OCI-LY7 (cell line): ENCODE results near the gene NHLRC2. TPM values are rescaled to one million over a fixed set of nuclear protein-coding genes. Genes with fewer than 3 reads are reported as not detected.

Source experiments
- BruUV-seq: library from RNA; stranded (reverse); fragments of 400-500 nt; replicated peaks from 2 replicates; lab custom pipeline; 2021; lab: Mats Ljungman, UMichigan
- CTCF ChIA-PET: fragments of 300-600 bp; sonication (Branson Sonifier 250); formaldehyde crosslinking; loops from one replicate; lab custom pipeline; 2022; ENCODE audit warnings: antibody characterized with exemption; ENCODE audit not compliant: unreplicated experiment; lab: Charles Lee
- POLR2A ChIA-PET: fragments of 300-600 bp; sonication (Branson Sonifier 250); formaldehyde crosslinking; loops from one replicate; lab custom pipeline; 2022; ENCODE audit warnings: antibody characterized with exemption; lab: Charles Lee
- DNase-seq: peaks from one replicate; pipeline ENCODE4 v3.0.0-alpha.2; 2015; ENCODE audit warnings: low spot score
- H2AFZ ChIP-seq: fragments of 200-600 bp; sonication (generic), shearing (Covaris generic); 2 replicates; pipeline ENCODE4 v1.6.1; 2014; ENCODE audit warnings: mild to moderate bottlenecking, antibody characterized with exemption, low read length, moderate library complexity
- H3K27ac ChIP-seq: fragments of 200-600 bp; sonication (generic); 2 replicates; pipeline ENCODE4 v1.5.1; 2014; ENCODE audit warnings: mixed run types, low read depth, mild to moderate bottlenecking, moderate library complexity, low read length, inconsistent platforms; ENCODE audit not compliant: poor library complexity, severe bottlenecking
- H3K36me3 ChIP-seq: fragments of 200-600 bp; sonication (generic); 2 replicates; pipeline ENCODE4 v1.6.1; 2014; ENCODE audit warnings: mild to moderate bottlenecking, antibody characterized with exemption, low read length, moderate library complexity, mixed read lengths; ENCODE audit not compliant: insufficient read depth
- H3K4me1 ChIP-seq: fragments of 200-600 bp; sonication (generic); 2 replicates; pipeline ENCODE4 v1.5.1; 2014; ENCODE audit warnings: mild to moderate bottlenecking, low read length; ENCODE audit not compliant: insufficient read depth, poor library complexity, severe bottlenecking
- H3K4me2 ChIP-seq: fragments of 200-600 bp; sonication (generic); 2 replicates; pipeline ENCODE4 v1.6.1; 2014; ENCODE audit warnings: mild to moderate bottlenecking, low read length
- H3K4me3 ChIP-seq: fragments of 200-600 bp; sonication (generic); 2 replicates; pipeline ENCODE4 v1.5.1; 2014; ENCODE audit warnings: mild to moderate bottlenecking, low read depth, low read length; ENCODE audit not compliant: poor library complexity, severe bottlenecking
- H3K79me2 ChIP-seq: fragments of 200-600 bp; sonication (generic); 2 replicates; pipeline ENCODE4 v1.6.1; 2016; ENCODE audit warnings: low read depth, mild to moderate bottlenecking, low read length, moderate library complexity, mixed read lengths; ENCODE audit not compliant: insufficient read depth
- H3K9me2 ChIP-seq: fragments of 200-600 bp; sonication (generic); 2 replicates; pipeline ENCODE4 v1.6.1; 2016; ENCODE audit warnings: mild to moderate bottlenecking, low read length, mixed read lengths; ENCODE audit not compliant: insufficient read depth
- H3K9me3 ChIP-seq: fragments of 200-600 bp; sonication (generic); 2 replicates; pipeline ENCODE4 v1.6.1; 2014; ENCODE audit warnings: mild to moderate bottlenecking, mixed run types, low read length, mixed read lengths
- H4K20me1 ChIP-seq: fragments of 200-600 bp; sonication (generic); 2 replicates; pipeline ENCODE4 v1.6.1; 2014; ENCODE audit warnings: mild to moderate bottlenecking, antibody characterized with exemption, low read length, moderate library complexity, mixed read lengths; ENCODE audit not compliant: insufficient read depth
- EZH2phosphoT487 ChIP-seq: fragments of 200-600 bp; sonication (generic); IDR thresholded peaks from 2 replicates; pipeline ENCODE4 v1.6.1; 2018; ENCODE audit warnings: low read depth, borderline replicate concordance, mild to moderate bottlenecking, mixed run types, antibody characterized with exemption, low read length, moderate library complexity, mixed read lengths
- intact Hi-C: fragments of 100-400 bp; cut with micrococcal nuclease; formaldehyde crosslinking; loops from one replicate; pipeline ENCODE4 v1.10.0; 2022; ENCODE audit not compliant: unreplicated experiment
- total RNA-seq, 2 experiments: library from RNA; depleted of rRNA in 1 of 2; stranded (reverse); fragments of >200 nt in 1 of 2; shearing (Covaris generic) in 1 of 2; gene quantifications; 2 replicates each; pipeline ENCODE4 v1.2.3, GENCODE V29; 2014 to 2022
- TF ChIP-seq, protein P1 (sequence below): fragments of 200-600 bp; sonication (generic); conservative IDR thresholded peaks from 2 replicates; pipeline ENCODE4 v1.5.1; 2014; ENCODE audit warnings: mild to moderate bottlenecking, antibody characterized with exemption, low read length, moderate library complexity, mixed read lengths

Gene NHLRC2
- total RNA-seq, 2 experiments from 2014 or later = 28.6 to 44.5 TPM

DNA sequence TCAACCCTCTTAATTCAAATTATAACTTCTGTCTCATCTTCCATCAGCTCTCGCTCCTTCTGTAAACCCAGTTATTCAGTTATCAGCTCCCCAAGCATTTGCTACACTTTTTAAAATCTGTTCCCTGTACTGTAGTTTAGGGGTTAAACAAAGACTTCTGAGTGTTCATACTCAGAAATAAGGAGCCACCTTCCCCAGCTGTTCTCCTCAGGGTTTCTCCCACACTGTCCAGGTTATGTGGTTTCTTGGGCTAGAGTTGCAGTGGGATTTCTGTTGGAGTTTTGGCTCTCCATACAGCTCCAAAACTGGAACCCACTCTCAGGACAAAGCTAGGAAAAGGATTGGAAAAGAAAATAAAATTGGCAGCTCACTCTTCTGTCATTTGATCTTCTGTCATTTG is 20.8 kb downstream of the NHLRC2 start:
- CTCF ChIA-PET = no interaction called here

DNA sequence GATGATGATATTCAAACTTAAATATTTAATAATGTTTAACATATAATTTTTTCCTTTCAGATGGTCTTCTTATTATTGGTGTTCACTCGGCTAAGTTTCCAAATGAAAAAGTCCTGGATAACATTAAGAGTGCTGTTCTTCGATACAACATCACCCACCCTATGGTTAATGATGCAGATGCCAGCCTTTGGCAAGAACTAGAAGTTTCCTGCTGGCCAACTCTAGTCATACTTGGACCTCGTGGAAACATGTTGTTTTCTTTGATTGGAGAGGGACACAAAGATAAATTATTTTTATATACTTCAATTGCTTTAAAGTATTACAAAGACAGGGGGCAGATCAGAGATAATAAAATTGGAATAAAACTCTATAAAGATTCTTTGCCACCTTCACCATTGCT is 22.0 kb downstream of the NHLRC2 start:
- POLR2A ChIA-PET = interaction anchor here (1.4 kb wide), 1 partner anchor 19 kb away, joined by 3 read pairs; no protein-coding TSS in a partner anchor
- BruUV-seq = no TSS peak
- no peak overlapping the region for H3K27ac ChIP-seq

More for the DNA sequence above, 20.8 kb downstream of the NHLRC2 start:
- TF ChIP-seq, protein P1, sequence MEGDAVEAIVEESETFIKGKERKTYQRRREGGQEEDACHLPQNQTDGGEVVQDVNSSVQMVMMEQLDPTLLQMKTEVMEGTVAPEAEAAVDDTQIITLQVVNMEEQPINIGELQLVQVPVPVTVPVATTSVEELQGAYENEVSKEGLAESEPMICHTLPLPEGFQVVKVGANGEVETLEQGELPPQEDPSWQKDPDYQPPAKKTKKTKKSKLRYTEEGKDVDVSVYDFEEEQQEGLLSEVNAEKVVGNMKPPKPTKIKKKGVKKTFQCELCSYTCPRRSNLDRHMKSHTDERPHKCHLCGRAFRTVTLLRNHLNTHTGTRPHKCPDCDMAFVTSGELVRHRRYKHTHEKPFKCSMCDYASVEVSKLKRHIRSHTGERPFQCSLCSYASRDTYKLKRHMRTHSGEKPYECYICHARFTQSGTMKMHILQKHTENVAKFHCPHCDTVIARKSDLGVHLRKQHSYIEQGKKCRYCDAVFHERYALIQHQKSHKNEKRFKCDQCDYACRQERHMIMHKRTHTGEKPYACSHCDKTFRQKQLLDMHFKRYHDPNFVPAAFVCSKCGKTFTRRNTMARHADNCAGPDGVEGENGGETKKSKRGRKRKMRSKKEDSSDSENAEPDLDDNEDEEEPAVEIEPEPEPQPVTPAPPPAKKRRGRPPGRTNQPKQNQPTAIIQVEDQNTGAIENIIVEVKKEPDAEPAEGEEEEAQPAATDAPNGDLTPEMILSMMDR = no peak
- no peak for TF ChIP-seq EZH2phosphoT487
- no TSS peak for BruUV-seq
- H3K4me2 ChIP-seq = no peak overlapping the region
- peaks cover 53% of the 10 kb centered on the region for H3K79me2 ChIP-seq
- no peaks in the 10 kb centered on the region for H3K9me2 ChIP-seq
- H3K4me1 ChIP-seq = peaks cover 9% of the 10 kb centered on the region
- H4K20me1 ChIP-seq = 0 out of 2 replicates have a peak, but pooled peaks cover 10% of the 10 kb centered on the region
- no peak for DNase-seq
- H3K27ac ChIP-seq = no peak overlapping the region
- intact Hi-C loops = no loop called here
- no peak overlapping the region for H3K4me3 ChIP-seq
- H2AFZ ChIP-seq = no peak overlapping the region
- POLR2A ChIA-PET = interaction anchor here (0.7 to 1.6 kb wide), 2 partner anchors 31 to 90 kb away, joined by 3 to 5 read pairs; no protein-coding TSS in a partner anchor
- no peaks in the 10 kb centered on the region for H3K9me3 ChIP-seq
- H3K36me3 ChIP-seq = peaks cover 57% of the 10 kb centered on the region

DNA sequence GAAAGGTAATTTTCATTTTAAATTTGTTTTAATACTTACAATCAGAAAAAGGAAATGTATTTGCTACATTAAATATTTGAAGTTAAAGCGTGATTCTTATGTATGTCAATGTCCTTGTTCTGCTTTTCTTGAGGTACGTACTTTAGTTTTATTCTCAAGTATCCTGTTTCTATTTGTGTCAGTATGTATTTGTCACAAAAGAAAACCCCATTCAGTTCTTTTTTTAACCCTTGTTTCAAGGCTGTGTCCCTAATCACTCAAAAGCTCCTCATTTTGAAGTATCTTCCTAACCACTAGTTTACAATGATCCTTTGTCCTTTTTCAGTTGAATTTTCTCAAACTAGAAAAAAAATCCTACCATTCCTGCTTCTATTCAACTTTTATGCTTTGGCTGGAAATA is 25.2 kb downstream of the NHLRC2 start:
- Histone ChIP-seq H3K79me2 (peaks cover 19% of the 10 kb centered on the region), H3K4me3 (no peak overlapping the region), H3K9me2 (no peaks in the 10 kb centered on the region), H3K36me3 (peaks cover 72% of the 10 kb centered on the region), H3K4me1 (peaks cover 7% of the 10 kb centered on the region), H3K4me2 (no peak overlapping the region), H4K20me1 (no peaks in the 10 kb centered on the region), H2AFZ (no peak overlapping the region), H3K27ac (no peak overlapping the region), H3K9me3 (no peaks in the 10 kb centered on the region; the same call in 1 of the 2 replicates)
- ChIA-PET CTCF (no interaction called here), POLR2A (no interaction called here)
- no TSS peak for BruUV-seq
- no peak for DNase-seq
- intact Hi-C loops = no loop called here
- TF ChIP-seq EZH2phosphoT487 = no peak
- TF ChIP-seq, protein P1 = no peak

More for the DNA sequence above, 22.0 kb downstream of the NHLRC2 start:
- CTCF ChIA-PET = no interaction called here
- no peak for DNase-seq
- H3K9me3 ChIP-seq = no peaks in the 10 kb centered on the region
- no peak overlapping the region for H2AFZ ChIP-seq
- 0 out of 2 replicates have a peak, but pooled peaks cover 3% of the 10 kb centered on the region for H4K20me1 ChIP-seq
- no peak for TF ChIP-seq EZH2phosphoT487
- TF ChIP-seq, protein P1 = no peak
- intact Hi-C loops = no loop called here
- peaks cover 9% of the 10 kb centered on the region for H3K4me1 ChIP-seq
- H3K9me2 ChIP-seq = no peaks in the 10 kb centered on the region
- H3K79me2 ChIP-seq = peaks cover 44% of the 10 kb centered on the region
- H3K4me2 ChIP-seq = no peak overlapping the region
- no peak overlapping the region for H3K4me3 ChIP-seq
- H3K36me3 ChIP-seq = peaks cover 59% of the 10 kb centered on the region
